AG04450 (cell line): ENCODE data around the gene IMMP1L. TPM values are rescaled to one million over a fixed set of nuclear protein-coding genes. Genes with fewer than 3 reads are reported as not detected.

ENCODE experiments used
- CTCF ChIA-PET: fragments of 300-600, 350-600 bp; formaldehyde crosslinking; extraction: SDS; loops from one replicate; lab custom pipeline; 2022; ENCODE audit warnings: antibody characterized with exemption, inconsistent platforms; lab: Charles Lee
- POLR2A ChIA-PET: fragments of 350-600 bp; formaldehyde crosslinking; extraction: SDS; loops from one replicate; lab custom pipeline; 2021; ENCODE audit warnings: antibody characterized with exemption, inconsistent platforms; lab: Yijun Ruan, JAX
- DNase-seq: peaks from one replicate; pipeline ENCODE4 v3.0.0-alpha.2; 2011; ENCODE audit warnings: low read depth, low spot score
- H3K27ac ChIP-seq: one replicate; pipeline ENCODE4 v1.5.1; 2012; ENCODE audit warnings: low read depth, low read length, control low read depth
- H3K27me3 ChIP-seq: one replicate; pipeline ENCODE4 v1.6.0; 2012; ENCODE audit warnings: low read length; ENCODE audit not compliant: control insufficient read depth, insufficient read depth
- H3K4me3 ChIP-seq: 2 replicates; pipeline ENCODE4 v1.5.1; 2011; ENCODE audit warnings: mild to moderate bottlenecking, low read depth, low read length, control low read depth
- H3K9me3 ChIP-seq: 2 replicates; pipeline ENCODE4 v1.5.1; 2012; ENCODE audit warnings: low read length; ENCODE audit not compliant: control insufficient read depth, insufficient read depth
- CTCF ChIP-seq: IDR thresholded peaks from 2 replicates; pipeline ENCODE4 v1.5.1; 2011; ENCODE audit warnings: low read depth, low read length, control low read depth, inconsistent platforms
- polyA plus RNA-seq: library from polyadenylated mRNA; depleted of rRNA; stranded (reverse); fragments of >200 nt; gene quantifications from 2 replicates; pipeline ENCODE4 v1.2.3, GENCODE V29; 2011

The IMMP1L gene
- polyA plus RNA-seq, 1 experiment: 23.9 TPM

GRCh38 chr11:31450841-31451240 is 58.6 kb downstream of the IMMP1L start:
- H3K27ac ChIP-seq: no peak overlapping the region
- H3K27me3 ChIP-seq: no peaks in the 10 kb centered on the region
- no peak for TF ChIP-seq CTCF
- POLR2A ChIA-PET: no interaction called here
- H3K4me3 ChIP-seq: no peak overlapping the region
- CTCF ChIA-PET: no interaction called here
- no peaks in the 10 kb centered on the region for H3K9me3 ChIP-seq
- DNase-seq: no peak

GRCh38 chr11:31449040-31449439 is 60.4 kb downstream of the IMMP1L start:
- no peaks in the 10 kb centered on the region for H3K9me3 ChIP-seq
- no peak for TF ChIP-seq CTCF
- no peaks in the 10 kb centered on the region for H3K27me3 ChIP-seq
- POLR2A ChIA-PET: no interaction called here
- DNase-seq: no peak
- no peak overlapping the region for H3K4me3 ChIP-seq
- H3K27ac ChIP-seq: no peak overlapping the region
- CTCF ChIA-PET: interaction anchor here (0.6 to 1.3 kb wide), 2 partner anchors 301 to 509 kb away, joined by 4 read pairs; no protein-coding TSS in a partner anchor

GRCh38 chr11:31445621-31446020 is 63.8 kb downstream of the IMMP1L start:
- H3K27ac ChIP-seq: no peak overlapping the region
- no peak for DNase-seq
- ChIA-PET POLR2A (interaction anchor here (1.4 kb wide), 1 partner anchor 46 kb away, joined by 4 read pairs; no protein-coding TSS in a partner anchor), CTCF (no interaction called here)
- no peak overlapping the region for H3K4me3 ChIP-seq
- H3K9me3 ChIP-seq: no peaks in the 10 kb centered on the region
- H3K27me3 ChIP-seq: no peaks in the 10 kb centered on the region
- TF ChIP-seq CTCF: no peak

GRCh38 chr11:31443802-31444201 is 65.6 kb downstream of the IMMP1L start:
- CTCF ChIA-PET: no interaction called here

GRCh38 chr11:31442086-31442485 is 67.3 kb downstream of the IMMP1L start:
- Histone ChIP-seq H3K4me3 (no peak overlapping the region), H3K27me3 (no peaks in the 10 kb centered on the region), H3K9me3 (no peaks in the 10 kb centered on the region), H3K27ac (no peak overlapping the region)
- DNase-seq: no peak
- POLR2A ChIA-PET: no interaction called here
- TF ChIP-seq CTCF: no peak
- CTCF ChIA-PET: interaction anchor here (0.6 kb wide), 1 partner anchor 734 kb away, joined by 3 read pairs; no protein-coding TSS in a partner anchor

More at GRCh38 chr11:31443802-31444201, 65.6 kb downstream of the IMMP1L start:
- no peak overlapping the region for H3K4me3 ChIP-seq
- no peaks in the 10 kb centered on the region for H3K27me3 ChIP-seq
- no peak for TF ChIP-seq CTCF
- no peak for DNase-seq
- POLR2A ChIA-PET: no interaction called here
- no peaks in the 10 kb centered on the region for H3K9me3 ChIP-seq
- no peak overlapping the region for H3K27ac ChIP-seq
